ENCODE results near the gene NIP7. TPM values are rescaled to one million over a fixed set of nuclear protein-coding genes. Genes with fewer than 3 reads are reported as not detected.

The NIP7 gene
- polyA plus RNA-seq, 1 donor (not counting 4 experiments of a cell fraction or from before 2014, with no cell fraction given) = 31.3 TPM

- Histone ChIP-seq H3K27ac (ENCODE audit: control insufficient read depth, insufficient read depth, low read length) (no peak overlapping the region), H4K20me1 (ENCODE audit: control insufficient read depth, extremely low read depth, insufficient read depth, low read length) (peaks cover 10% of the 10 kb centered on the region), H3K9me1 (ENCODE audit: control insufficient read depth, extremely low read depth, insufficient read depth, low read length) (no peaks in the 10 kb centered on the region), H3K4me1 (ENCODE audit: control insufficient read depth, extremely low read depth, insufficient read depth, low read length) (no peaks in the 10 kb centered on the region), H3K9ac (ENCODE audit: control insufficient read depth, extremely low read depth, insufficient read depth, low read length) (no peak overlapping the region), H3K4me2 (ENCODE audit: control insufficient read depth, extremely low read depth, insufficient read depth, low read depth, low read length) (no peak overlapping the region), H2AFZ (ENCODE audit: control insufficient read depth, low read length) (no peak overlapping the region), H3K79me2 (ENCODE audit: control insufficient read depth, insufficient read depth, low read length) (peaks cover 53% of the 10 kb centered on the region), H3K4me3 (ENCODE audit: control insufficient read depth in 2 of 3, extremely low read depth in 1 of 3, insufficient read depth in 2 of 3, low read depth in 1 of 3, low read length in 3 of 3) (no peak overlapping the region), H3K27me3 (ENCODE audit: control insufficient read depth, extremely low read depth, insufficient read depth, low read length) (no peaks in the 10 kb centered on the region), H3K36me3 (ENCODE audit: control insufficient read depth in 2 of 2, extremely low read depth in 1 of 2, insufficient read depth in 2 of 2, low read length in 2 of 2) (peaks cover 54 to 68% of the 10 kb centered on the region in 2 experiments), H3K9me3 (ENCODE audit: control insufficient read depth, low read depth, low read length) (no peaks in the 10 kb centered on the region)
- dilution Hi-C loops (cut with MboI; ENCODE audit: extremely low pct_ligation_motif_present, low sequenced_read_pairs) = no loop called here
- FAIRE-seq = no peak
- TF ChIP-seq CTCF (optimal IDR thresholded peaks at IDR 0.05 in 1 of 3, IDR thresholded peaks at IDR 0.05 in 1 of 3, conservative IDR thresholded peaks at IDR 0.05 in 1 of 3; ENCODE audit: extremely low read depth in 1 of 3, insufficient read depth in 2 of 3, low read length in 3 of 3) (no peak), EZH2 (IDR thresholded peaks at IDR 0.05; ENCODE audit: low read length) (no peak)
- no peak for DNase-seq (ENCODE audit: low read depth, low spot score)
Measured at GRCh38 chr16:69322343-69322742, 17.2 kb upstream of the NIP7 start.

- no peak for DNase-seq (ENCODE audit: low read depth, low spot score)
- Histone ChIP-seq H3K36me3 (ENCODE audit: control insufficient read depth in 2 of 2, extremely low read depth in 1 of 2, insufficient read depth in 2 of 2, low read length in 2 of 2) (peaks cover 51 to 68% of the 10 kb centered on the region in 2 experiments), H4K20me1 (ENCODE audit: control insufficient read depth, extremely low read depth, insufficient read depth, low read length) (peaks cover 10% of the 10 kb centered on the region)
Measured at GRCh38 chr16:69323415-69323814, 16.2 kb upstream of the NIP7 start.

More at GRCh38 chr16:69323415-69323814, 16.2 kb upstream of the NIP7 start:
- dilution Hi-C loops (cut with MboI; ENCODE audit: extremely low pct_ligation_motif_present, low sequenced_read_pairs) = no loop called here
- no peaks in the 10 kb centered on the region for H3K9me3 ChIP-seq (ENCODE audit: control insufficient read depth, low read depth, low read length)
- H3K27me3 ChIP-seq (ENCODE audit: control insufficient read depth, extremely low read depth, insufficient read depth, low read length) = no peaks in the 10 kb centered on the region
- H3K9ac ChIP-seq (ENCODE audit: control insufficient read depth, extremely low read depth, insufficient read depth, low read length) = no peak overlapping the region
- no peak overlapping the region for H3K4me2 ChIP-seq (ENCODE audit: control insufficient read depth, extremely low read depth, insufficient read depth, low read depth, low read length)
- H3K27ac ChIP-seq (ENCODE audit: control insufficient read depth, insufficient read depth, low read length) = no peak overlapping the region
- H3K79me2 ChIP-seq (ENCODE audit: control insufficient read depth, insufficient read depth, low read length) = peaks cover 62% of the 10 kb centered on the region
- FAIRE-seq = no peak
- TF ChIP-seq CTCF (optimal IDR thresholded peaks at IDR 0.05 in 1 of 3, IDR thresholded peaks at IDR 0.05 in 1 of 3, conservative IDR thresholded peaks at IDR 0.05 in 1 of 3; ENCODE audit: extremely low read depth in 1 of 3, insufficient read depth in 2 of 3, low read length in 3 of 3) (no peak), EZH2 (IDR thresholded peaks at IDR 0.05; ENCODE audit: low read length) (no peak)
- H3K4me1 ChIP-seq (ENCODE audit: control insufficient read depth, extremely low read depth, insufficient read depth, low read length) = peaks cover 3% of the 10 kb centered on the region
- H3K9me1 ChIP-seq (ENCODE audit: control insufficient read depth, extremely low read depth, insufficient read depth, low read length) = no peaks in the 10 kb centered on the region
- no peak overlapping the region for H3K4me3 ChIP-seq (ENCODE audit: control insufficient read depth in 2 of 3, extremely low read depth in 1 of 3, insufficient read depth in 2 of 3, low read depth in 1 of 3, low read length in 3 of 3)
- no peak overlapping the region for H2AFZ ChIP-seq (ENCODE audit: control insufficient read depth, low read length)
